Measurements from ENCODE around the gene SYCP2. TPM values are rescaled to one million over a fixed set of nuclear protein-coding genes. Genes with fewer than 3 reads are reported as not detected.

SYCP2 gene
- total and polyA plus RNA-seq, 2 of the 8 experiments (the other 6 are each of a cell fraction or from before 2014, with no cell fraction given) = 0.02 to 0.50 TPM

- Histone ChIP-seq H2BK15ac (ENCODE audit: low read length) (no peak overlapping the region), H3K9me3 (ENCODE audit: insufficient read depth in 2 of 2, low read depth in 1 of 2, low read length in 1 of 2) (peaks cover 21 to 25% of the 10 kb centered on the region in 2 experiments; a peak in 3 of 4 replicates), H3K27ac (ENCODE audit: low read depth, low read length) (no peak overlapping the region), H2BK120ac (replicated peaks; ENCODE audit: low read depth, low read length) (no peak overlapping the region), H2BK12ac (ENCODE audit: low read depth, low read length) (no peak overlapping the region), H3K23ac (ENCODE audit: insufficient read length) (no peak overlapping the region), H3K9ac (replicated peaks in 1 of 4; ENCODE audit: extremely low read depth in 1 of 4, low read depth in 3 of 4, low read length in 3 of 4) (no peak overlapping the region), H3K18ac (ENCODE audit: extremely low read depth, low read length) (no peak overlapping the region), H3K14ac (ENCODE audit: insufficient read length) (no peak overlapping the region), H4K91ac (replicated peaks; ENCODE audit: insufficient read length, low read length) (no peak overlapping the region), H3K79me2 (ENCODE audit: control insufficient read depth in 1 of 2, insufficient read depth in 2 of 2, low read length in 2 of 2) (no peaks in the 10 kb centered on the region), H2AK5ac (ENCODE audit: low read depth, low read length) (no peak overlapping the region), H3K56ac (replicated peaks; ENCODE audit: insufficient read length, low read depth, low read length) (no peak overlapping the region), H3K79me1 (ENCODE audit: low read depth, low read length) (no peaks in the 10 kb centered on the region), H3K36me3 (ENCODE audit: control insufficient read depth in 2 of 4, insufficient read depth in 4 of 4, low read length in 3 of 4) (no peaks in the 10 kb centered on the region), H2BK20ac (ENCODE audit: low read length) (no peak overlapping the region), H3K4me2 (ENCODE audit: insufficient read depth in 1 of 2, low read depth in 2 of 2, low read length in 2 of 2) (no peak overlapping the region), H3K27me3 (replicated peaks in 1 of 4; ENCODE audit: control insufficient read depth in 3 of 4, extremely low read depth in 1 of 4, insufficient read depth in 3 of 4, low read length in 3 of 4) (no peaks in the 10 kb centered on the region), H3K4me3 (ENCODE audit: extremely low read depth in 1 of 4, insufficient read depth in 2 of 4, low read depth in 3 of 4, low read length in 4 of 4) (no peak overlapping the region), H2AFZ (ENCODE audit: low read length) (no peak overlapping the region), H2BK5ac (ENCODE audit: low read depth, low read length) (no peak overlapping the region), H3K23me2 (ENCODE audit: low read depth, low read length) (no peaks in the 10 kb centered on the region), H3K4me1 (replicated peaks in 1 of 4; ENCODE audit: control insufficient read depth in 3 of 4, insufficient read depth in 4 of 4, low read length in 3 of 4) (no peaks in the 10 kb centered on the region), H4K20me1 (replicated peaks in 1 of 2; ENCODE audit: control insufficient read depth in 1 of 2, insufficient read depth in 2 of 2, low read length in 2 of 2) (no peaks in the 10 kb centered on the region), H4K5ac (ENCODE audit: insufficient read length, low read depth, low read length) (no peak overlapping the region), H3K4ac (replicated peaks; ENCODE audit: insufficient read length, low read depth, low read length) (no peak overlapping the region), H4K8ac (ENCODE audit: extremely low read depth, insufficient read depth, low read length) (no peak overlapping the region)
- ChIA-PET CTCF (ENCODE audit: partially characterized antibody) (no interaction called here), POLR2A (ENCODE audit: partially characterized antibody) (no interaction called here)
- 76 to 100% methylated on average over 1 of the region's 1 CpG for WGBS, 2 experiments (ENCODE audit: extremely low coverage in 1 of 2, insufficient coverage in 1 of 2, insufficient read length in 1 of 2, insufficient replicate concordance in 2 of 2, low coverage in 1 of 2, low lambda C conversion rate in 2 of 2, missing lambda C conversion rate in 1 of 2)
- DNase-seq (ENCODE audit: low read depth in 1 of 2, low spot score in 2 of 2) (no peak), FAIRE-seq (no peak)
- TF ChIP-seq CTCF (IDR thresholded peaks at IDR 0.05; ENCODE audit: control extremely low read depth in 1 of 3, insufficient read depth in 1 of 3, low read depth in 1 of 3, low read length in 3 of 3) = no peak
- peak; percentile 72; the same call in 1 of the 2 replicates for TF ChIP-seq MAFK (IDR thresholded peaks at IDR 0.05; ENCODE audit: low read depth, low read length)
- no peak for TF ChIP-seq CHD2 (IDR thresholded peaks at IDR 0.05; ENCODE audit: low read length)
- no peak for TF ChIP-seq PHF8 (conservative IDR thresholded peaks at IDR 0.05; ENCODE audit: low read depth, low read length)
Observed at GRCh38 chr20:59888050-59888449, 45.4 kb downstream of the SYCP2 start.

All from H1 (cell line).